ENCODE measurements around the gene MLST8. TPM values are rescaled to one million over a fixed set of nuclear protein-coding genes. Genes with fewer than 3 reads are reported as not detected.

MLST8 gene
- total RNA-seq, 2 experiments from 2014 or later = 35.9 to 36.4 TPM

GRCh38 chr16:2177101-2177500 lies 28.2 kb upstream of the MLST8 start:
- Mint-ChIP-seq H3K27me3 (no peaks in the 10 kb centered on the region), H3K27ac (no peak overlapping the region), H3K4me1 (no peaks in the 10 kb centered on the region), H3K9me3 (no peaks in the 10 kb centered on the region), H3K4me3 (no peak overlapping the region), H3K36me3 (ENCODE audit: low read depth) (peaks cover 4% of the 10 kb centered on the region)
- ChIA-PET CTCF (no interaction called here), POLR2A (no interaction called here)
- no peak for DNase-seq

- CTCF ChIA-PET = interaction anchor here (1.0 kb wide), 1 partner anchor 17 kb away, joined by 3 read pairs; no protein-coding TSS in a partner anchor
These were observed 27.7 kb upstream of the MLST8 start for GRCh38 chr16:2177561-2177960.

GRCh38 chr16:2178321-2179106 lies 26.7 kb upstream of the MLST8 start:
- H3K9me3 Mint-ChIP-seq = no peaks in the 10 kb centered on the region
- no peak overlapping the region for H3K27ac Mint-ChIP-seq
- H3K36me3 Mint-ChIP-seq (ENCODE audit: low read depth) = peaks cover 4% of the 10 kb centered on the region
- ChIA-PET CTCF (interaction anchor here (1.0 kb wide), 1 partner anchor 16 kb away, joined by 3 read pairs; no protein-coding TSS in a partner anchor), POLR2A (no interaction called here)
- DNase-seq = peak; percentile 41
- H3K27me3 Mint-ChIP-seq = no peaks in the 10 kb centered on the region
- H3K4me3 Mint-ChIP-seq = no peak overlapping the region
- no peaks in the 10 kb centered on the region for H3K4me1 Mint-ChIP-seq

More at GRCh38 chr16:2177561-2177960, 27.7 kb upstream of the MLST8 start:
- POLR2A ChIA-PET = no interaction called here
- Mint-ChIP-seq H3K36me3 (ENCODE audit: low read depth) (peaks cover 4% of the 10 kb centered on the region), H3K4me1 (no peaks in the 10 kb centered on the region), H3K27me3 (no peaks in the 10 kb centered on the region), H3K27ac (no peak overlapping the region), H3K4me3 (no peak overlapping the region), H3K9me3 (no peaks in the 10 kb centered on the region)
- DNase-seq = no peak

- Mint-ChIP-seq H3K36me3 (ENCODE audit: low read depth) (peaks cover 4% of the 10 kb centered on the region), H3K4me3 (no peak overlapping the region), H3K27me3 (no peaks in the 10 kb centered on the region), H3K4me1 (no peaks in the 10 kb centered on the region), H3K27ac (no peak overlapping the region), H3K9me3 (no peaks in the 10 kb centered on the region)
- DNase-seq = no peak
- ChIA-PET POLR2A (no interaction called here), CTCF (no interaction called here)
These were observed 26.1 kb upstream of the MLST8 start for GRCh38 chr16:2179107-2179501.

- H3K27me3 Mint-ChIP-seq = no peaks in the 10 kb centered on the region
- no peaks in the 10 kb centered on the region for H3K9me3 Mint-ChIP-seq
- peaks cover 4% of the 10 kb centered on the region for H3K36me3 Mint-ChIP-seq (ENCODE audit: low read depth)
- no peak overlapping the region for H3K27ac Mint-ChIP-seq
- CTCF ChIA-PET = no interaction called here
- POLR2A ChIA-PET = no interaction called here
- H3K4me3 Mint-ChIP-seq = no peak overlapping the region
- no peaks in the 10 kb centered on the region for H3K4me1 Mint-ChIP-seq
- DNase-seq = no peak
These were observed 25.7 kb upstream of the MLST8 start for GRCh38 chr16:2179576-2179975.

- POLR2A ChIA-PET = no interaction called here
- Mint-ChIP-seq H3K4me3 (no peak overlapping the region), H3K36me3 (ENCODE audit: low read depth) (peaks cover 4% of the 10 kb centered on the region), H3K4me1 (no peaks in the 10 kb centered on the region), H3K27me3 (no peaks in the 10 kb centered on the region), H3K27ac (no peak overlapping the region), H3K9me3 (no peaks in the 10 kb centered on the region)
- CTCF ChIA-PET = no interaction called here
- DNase-seq = no peak
These were observed 24.8 kb upstream of the MLST8 start for GRCh38 chr16:2180461-2180860.

GRCh38 chr16:2180962-2181923 lies 24.0 kb upstream of the MLST8 start:
- CTCF ChIA-PET = interaction anchor here (1.2 kb wide), 1 partner anchor 45 kb away, joined by 3 read pairs; no protein-coding TSS in a partner anchor
- H3K4me1 Mint-ChIP-seq = no peaks in the 10 kb centered on the region
- no peak for DNase-seq
- no peak overlapping the region for H3K4me3 Mint-ChIP-seq
- no peaks in the 10 kb centered on the region for H3K9me3 Mint-ChIP-seq
- no peak overlapping the region for H3K27ac Mint-ChIP-seq
- POLR2A ChIA-PET = no interaction called here
- peaks cover 2% of the 10 kb centered on the region for H3K36me3 Mint-ChIP-seq (ENCODE audit: low read depth)
- no peaks in the 10 kb centered on the region for H3K27me3 Mint-ChIP-seq

GRCh38 chr16:2181952-2182351 lies 23.3 kb upstream of the MLST8 start:
- no peaks in the 10 kb centered on the region for H3K27me3 Mint-ChIP-seq
- DNase-seq = no peak
- H3K36me3 Mint-ChIP-seq (ENCODE audit: low read depth) = peaks cover 2% of the 10 kb centered on the region
- H3K9me3 Mint-ChIP-seq = no peaks in the 10 kb centered on the region
- no peaks in the 10 kb centered on the region for H3K4me1 Mint-ChIP-seq
- H3K27ac Mint-ChIP-seq = no peak overlapping the region
- no peak overlapping the region for H3K4me3 Mint-ChIP-seq
- ChIA-PET CTCF (interaction anchor here (1.2 kb wide), 1 partner anchor 44 kb away, joined by 3 read pairs; no protein-coding TSS in a partner anchor), POLR2A (no interaction called here)

- no peaks in the 10 kb centered on the region for H3K9me3 Mint-ChIP-seq
- ChIA-PET POLR2A (no interaction called here), CTCF (no interaction called here)
- no peak for DNase-seq
- no peaks in the 10 kb centered on the region for H3K4me1 Mint-ChIP-seq
- H3K4me3 Mint-ChIP-seq = no peak overlapping the region
- H3K27me3 Mint-ChIP-seq = no peaks in the 10 kb centered on the region
- H3K27ac Mint-ChIP-seq = no peak overlapping the region
- H3K36me3 Mint-ChIP-seq (ENCODE audit: low read depth) = no peaks in the 10 kb centered on the region
These were observed 21.6 kb upstream of the MLST8 start for GRCh38 chr16:2183671-2184070.

GRCh38 chr16:2184346-2184745 lies 20.9 kb upstream of the MLST8 start:
- Mint-ChIP-seq H3K4me3 (no peak overlapping the region), H3K27me3 (no peaks in the 10 kb centered on the region), H3K4me1 (no peaks in the 10 kb centered on the region), H3K27ac (no peak overlapping the region), H3K36me3 (ENCODE audit: low read depth) (no peaks in the 10 kb centered on the region), H3K9me3 (no peaks in the 10 kb centered on the region)
- ChIA-PET POLR2A (no interaction called here), CTCF (no interaction called here)
- DNase-seq = no peak

- Mint-ChIP-seq H3K27ac (no peak overlapping the region), H3K4me1 (no peaks in the 10 kb centered on the region), H3K27me3 (no peaks in the 10 kb centered on the region), H3K9me3 (no peaks in the 10 kb centered on the region), H3K36me3 (ENCODE audit: low read depth) (no peaks in the 10 kb centered on the region), H3K4me3 (no peak overlapping the region)
- POLR2A ChIA-PET = no interaction called here
- CTCF ChIA-PET = interaction anchor here (0.5 to 1.0 kb wide), 2 partner anchors 10 to 214 kb away, joined by 3 read pairs; no protein-coding TSS in a partner anchor
- DNase-seq = no peak
These were observed 20.3 kb upstream of the MLST8 start for GRCh38 chr16:2184962-2185361.

- no peak for DNase-seq
- Mint-ChIP-seq H3K4me1 (no peaks in the 10 kb centered on the region), H3K4me3 (no peak overlapping the region), H3K36me3 (ENCODE audit: low read depth) (no peaks in the 10 kb centered on the region), H3K27ac (no peak overlapping the region), H3K9me3 (no peaks in the 10 kb centered on the region), H3K27me3 (no peaks in the 10 kb centered on the region)
- POLR2A ChIA-PET = no interaction called here
- CTCF ChIA-PET = no interaction called here
These were observed 19.2 kb upstream of the MLST8 start for GRCh38 chr16:2186064-2186463.

- Mint-ChIP-seq H3K36me3 (ENCODE audit: low read depth) (no peaks in the 10 kb centered on the region), H3K9me3 (no peaks in the 10 kb centered on the region), H3K4me1 (no peaks in the 10 kb centered on the region), H3K27me3 (no peaks in the 10 kb centered on the region), H3K27ac (no peak overlapping the region), H3K4me3 (no peak overlapping the region)
- POLR2A ChIA-PET = no interaction called here
- CTCF ChIA-PET = no interaction called here
- no peak for DNase-seq
These were observed 18.7 kb upstream of the MLST8 start for GRCh38 chr16:2186505-2186904.
